Naive thymus-derived CD4-positive, alpha-beta T cell (primary cell): ENCODE measurements around the gene NKX2-2. TPM values are rescaled to one million over a fixed set of nuclear protein-coding genes. Genes with fewer than 3 reads are reported as not detected.

Experiments
- ATAC-seq: fragments of 150-1000 bp; cut with Tn5 transposase; 2 replicates; pipeline ENCODE4 v1.10.0; 2021; ENCODE audit warnings: mild to moderate bottlenecking, moderate library complexity
- CTCF ChIA-PET: fragments of 350-600 bp; sonication (Branson Sonifier 250); formaldehyde crosslinking; loops from one replicate; lab custom pipeline; 2021; ENCODE audit warnings: antibody characterized with exemption; lab: Charles Lee
- POLR2A ChIA-PET: fragments of 350-600 bp; sonication (Branson Sonifier 250); formaldehyde crosslinking; loops from one replicate; lab custom pipeline; 2021; ENCODE audit warnings: antibody characterized with exemption, inconsistent platforms; lab: Charles Lee
- DNase-seq, 9 donors: peaks; one replicate each; pipeline versions ENCODE4 v3.0.0 to v3.0.0-alpha.2; 2020 to 2022; ENCODE audit warnings: mixed read lengths in 1 of 9
- H3K27ac ChIP-seq: one replicate; pipeline ENCODE4 v1.7.0; 2013; ENCODE audit warnings: mild to moderate bottlenecking, low read depth, low read length, moderate library complexity
- H3K27me3 ChIP-seq, 2 donors: one replicate each; pipeline ENCODE4 v1.7.0; 2013; ENCODE audit warnings: low read length in 2 of 2, mild to moderate bottlenecking in 2 of 2, moderate library complexity in 2 of 2; ENCODE audit not compliant: control insufficient read depth in 2 of 2, insufficient read depth in 2 of 2
- H3K36me3 ChIP-seq, 3 experiments: 1 replicate in 2 of 3; 2 replicates in 1 of 3; pipeline ENCODE4 v1.7.0; 2013; ENCODE audit warnings: low read length in 3 of 3, mild to moderate bottlenecking in 3 of 3, moderate library complexity in 1 of 3; ENCODE audit not compliant: insufficient read depth in 3 of 3, control insufficient read depth in 2 of 3
- H3K4me1 ChIP-seq, 2 donors: one replicate each; pipeline ENCODE4 v1.7.0; 2013; ENCODE audit warnings: low read length in 2 of 2, mild to moderate bottlenecking in 2 of 2, moderate library complexity in 1 of 2; ENCODE audit not compliant: control insufficient read depth in 2 of 2, insufficient read depth in 2 of 2
- H3K4me3 ChIP-seq: 2 replicates; pipeline ENCODE4 v1.7.0; 2013; ENCODE audit warnings: mild to moderate bottlenecking, low read length
- H3K9me3 ChIP-seq, 3 experiments: 1 replicate in 2 of 3; 2 replicates in 1 of 3; pipeline ENCODE4 v1.7.0; 2013; ENCODE audit warnings: low read length in 3 of 3; ENCODE audit not compliant: control insufficient read depth in 2 of 3
- H3K27ac Mint-ChIP-seq, 9 donors: one replicate each; pipeline ENCODE4 v1.8.0; 2020 to 2022; ENCODE audit warnings: mixed read lengths in 9 of 9, mild to moderate bottlenecking in 8 of 9, moderate library complexity in 5 of 9, inconsistent platforms in 2 of 9
- H3K27me3 Mint-ChIP-seq, 5 donors: one replicate each; pipeline ENCODE4 v1.8.0; 2021 to 2022; ENCODE audit warnings: mixed read lengths in 5 of 5, mild to moderate bottlenecking in 1 of 5
- H3K36me3 Mint-ChIP-seq, 5 donors: one replicate each; pipeline ENCODE4 v1.8.0; 2020 to 2022; ENCODE audit warnings: mixed read lengths in 5 of 5, mild to moderate bottlenecking in 3 of 5, inconsistent platforms in 1 of 5
- H3K4me1 Mint-ChIP-seq, 7 donors: one replicate each; pipeline ENCODE4 v1.8.0; 2020 to 2022; ENCODE audit warnings: mixed read lengths in 7 of 7, mild to moderate bottlenecking in 3 of 7, inconsistent platforms in 1 of 7
- H3K4me3 Mint-ChIP-seq, 10 donors: one replicate each; pipeline ENCODE4 v1.8.0; 2020 to 2022; ENCODE audit warnings: mild to moderate bottlenecking in 10 of 10, mixed read lengths in 10 of 10, moderate library complexity in 6 of 10, inconsistent platforms in 2 of 10
- H3K9me3 Mint-ChIP-seq, 11 donors: one replicate each; pipeline ENCODE4 v1.8.0; 2020 to 2022; ENCODE audit warnings: mixed read lengths in 11 of 11, mild to moderate bottlenecking in 4 of 11, inconsistent platforms in 1 of 11, moderate library complexity in 1 of 11
- intact Hi-C, 2 donors: fragments of 100-400 bp; cut with micrococcal nuclease; formaldehyde crosslinking; loops; one replicate each; pipeline ENCODE4 v1.15.1; 2023
- polyA plus RNA-seq, 2 donors: library from polyadenylated mRNA; unstranded; fragments of 300-500 nt; fragmentation: Illumina TruSeq; gene quantifications; one replicate each; pipeline ENCODE4 v1.2.3, GENCODE V29; 2021
- total RNA-seq, 6 experiments: library from RNA in 5 of 6; stranded (reverse) in 5 of 6; gene quantifications; 1 replicate in 5 of 6; 2 replicates in 1 of 6; pipeline ENCODE4 v1.2.3 and lab custom pipeline; 2021 to 2026

Gene NKX2-2
- total and polyA plus RNA-seq, 7 experiments from 2014 or later = not detected

- peaks cover 8 to 72% (median 55%) of the 10 kb centered on the region in 7 donors for H3K4me1 Mint-ChIP-seq
- DNase-seq = no peak
- peaks cover 0 to 2% (median 0%) of the 10 kb centered on the region in 11 donors for H3K9me3 Mint-ChIP-seq
- ChIA-PET CTCF (interaction anchor here (1.3 kb wide), 1 partner anchor 13 kb away, joined by 3 read pairs; no protein-coding TSS in a partner anchor), POLR2A (interaction anchor here (0.7 kb wide), 1 partner anchor 8 kb away, joined by 3 read pairs; no protein-coding TSS in a partner anchor)
- no peaks in the 10 kb centered on the region for H3K9me3 ChIP-seq
- peak overlapping the region in 9 of 10 donors; percentile 60 to 87 (median 82) for H3K4me3 Mint-ChIP-seq
- no peaks in the 10 kb centered on the region for H3K36me3 ChIP-seq
- peaks cover 55 to 80% (median 68%) of the 10 kb centered on the region in 5 donors for H3K27me3 Mint-ChIP-seq
- peaks cover 0 to 4% (median 0%) of the 10 kb centered on the region in 5 donors for H3K36me3 Mint-ChIP-seq
- H3K4me1 ChIP-seq = peaks cover 10 to 33% of the 10 kb centered on the region in 2 donors
- ATAC-seq = no peak
- peaks cover 7 to 33% of the 10 kb centered on the region in 2 donors for H3K27me3 ChIP-seq
- no peak overlapping the region for H3K4me3 ChIP-seq
- H3K27ac ChIP-seq = no peak overlapping the region
- intact Hi-C loops = loop anchor here (2.0 to 10.0 kb wide), 5 partner anchors 112 to 1424 kb away; partner anchors contain the start of genes INSM1 (in 1 of the 2), KIZ (in 1 of the 2) and NKX2-4 (in 1 of the 2)
- H3K27ac Mint-ChIP-seq = peak overlapping the region in 1 of 9 donors; percentile 50
Observed at GRCh38 chr20:21509079-21509596, 4.7 kb downstream of the NKX2-2 start.

GRCh38 chr20:21508230-21509078, 5.4 kb downstream of the NKX2-2 start:
- Mint-ChIP-seq H3K4me3 (peak overlapping the region in 7 of 10 donors; percentile 29 to 78 (median 39)), H3K4me1 (peaks cover 8 to 68% (median 53%) of the 10 kb centered on the region in 7 donors), H3K27me3 (peaks cover 56 to 76% (median 68%) of the 10 kb centered on the region in 5 donors), H3K27ac (peak overlapping the region in 3 of 9 donors; percentile 1 to 62 (median 14)), H3K36me3 (peaks cover 0 to 2% (median 0%) of the 10 kb centered on the region in 5 donors), H3K9me3 (peaks cover 0 to 2% (median 0%) of the 10 kb centered on the region in 11 donors)
- Histone ChIP-seq H3K4me1 (peaks cover 10 to 28% of the 10 kb centered on the region in 2 donors), H3K27ac (no peak overlapping the region), H3K27me3 (peaks cover 7 to 29% of the 10 kb centered on the region in 2 donors), H3K36me3 (no peaks in the 10 kb centered on the region), H3K9me3 (no peaks in the 10 kb centered on the region), H3K4me3 (no peak overlapping the region)
- ChIA-PET POLR2A (no interaction called here), CTCF (interaction anchor here (1.3 kb wide), 1 partner anchor 12 kb away, joined by 3 read pairs; no protein-coding TSS in a partner anchor)
- intact Hi-C loops = loop anchor here (2.0 to 10.0 kb wide), 5 partner anchors 111 to 1424 kb away; partner anchors contain the start of genes INSM1 (in 1 of the 2), KIZ (in 1 of the 2) and NKX2-4 (in 1 of the 2)
- DNase-seq (no peak), ATAC-seq (no peak)

- intact Hi-C loops = loop anchor here (2.0 to 10.0 kb wide), 7 partner anchors 13 to 1423 kb away; partner anchors contain the start of genes INSM1 (in 1 of the 2), KIZ (in 1 of the 2) and NKX2-4 (in 1 of the 2)
- Histone ChIP-seq H3K4me1 (peaks cover 10 to 20% of the 10 kb centered on the region in 2 donors), H3K36me3 (no peaks in the 10 kb centered on the region), H3K27me3 (peaks cover 7 to 29% of the 10 kb centered on the region in 2 donors), H3K27ac (no peak overlapping the region), H3K4me3 (no peak overlapping the region), H3K9me3 (no peaks in the 10 kb centered on the region)
- peaks cover 59 to 72% (median 68%) of the 10 kb centered on the region in 5 donors for H3K27me3 Mint-ChIP-seq
- ChIA-PET POLR2A (interaction anchor here (0.9 kb wide), 1 partner anchor 210 kb away, joined by 3 read pairs; no protein-coding TSS in a partner anchor), CTCF (interaction anchor here (0.9 to 1.5 kb wide), 5 partner anchors 10 to 649 kb away, joined by 3 to 7 read pairs (median 3); no protein-coding TSS in a partner anchor)
- H3K36me3 Mint-ChIP-seq = peaks cover 0 to 2% (median 0%) of the 10 kb centered on the region in 5 donors
- H3K4me1 Mint-ChIP-seq = peaks cover 8 to 60% (median 47%) of the 10 kb centered on the region in 7 donors
- DNase-seq = no peak
- H3K9me3 Mint-ChIP-seq = peaks cover 0 to 2% (median 0%) of the 10 kb centered on the region in 11 donors
- H3K27ac Mint-ChIP-seq = peak overlapping the region in 3 of 9 donors; percentile 1 to 62 (median 14)
- no peak for ATAC-seq
- H3K4me3 Mint-ChIP-seq = peak overlapping the region in 9 of 10 donors; percentile 38 to 84 (median 64)
Observed at GRCh38 chr20:21507400-21508229, 6.2 kb downstream of the NKX2-2 start.

- intact Hi-C loops = loop anchor here (1.0 to 10.0 kb wide), 12 partner anchors 15 to 1421 kb away; partner anchors contain the start of genes INSM1 (in 1 of the 2), KIZ (in 1 of the 2), NKX2-4 (in 1 of the 2) and XRN2 (in 1 of the 2)
- Mint-ChIP-seq H3K4me1 (peaks cover 2 to 46% (median 36%) of the 10 kb centered on the region in 7 donors), H3K27ac (peak overlapping the region in 3 of 9 donors; percentile 59 to 82 (median 70)), H3K36me3 (peaks cover 0 to 2% (median 0%) of the 10 kb centered on the region in 5 donors), H3K27me3 (peaks cover 53 to 59% (median 57%) of the 10 kb centered on the region in 5 donors), H3K9me3 (peaks cover 0 to 2% (median 0%) of the 10 kb centered on the region in 11 donors), H3K4me3 (peak overlapping the region in 9 of 10 donors; percentile 28 to 84 (median 76))
- H3K36me3 ChIP-seq = no peaks in the 10 kb centered on the region
- no peak overlapping the region for H3K27ac ChIP-seq
- ChIA-PET CTCF (interaction anchor here (0.6 to 4.3 kb wide), 10 partner anchors 10 to 652 kb away, joined by 3 to 70 read pairs (median 7); no protein-coding TSS in a partner anchor), POLR2A (interaction anchor here (0.5 kb wide), 1 partner anchor 29 kb away, joined by 3 read pairs; no protein-coding TSS in a partner anchor)
- peaks cover 10 to 17% of the 10 kb centered on the region in 2 donors for H3K4me1 ChIP-seq
- DNase-seq = peak; percentile 35 to 79 (median 68)
- H3K27me3 ChIP-seq = peaks cover 7 to 29% of the 10 kb centered on the region in 2 donors
- ATAC-seq = peak; percentile 85
- peak overlapping the region; percentile 55 for H3K4me3 ChIP-seq
- H3K9me3 ChIP-seq = no peaks in the 10 kb centered on the region
Observed at GRCh38 chr20:21505810-21506530, 7.9 kb downstream of the NKX2-2 start.
